Testis (tissue), 3 donors: ENCODE results near the gene HOXA13. TPM values are rescaled to one million over a fixed set of nuclear protein-coding genes. Genes with fewer than 3 reads are reported as not detected.

ENCODE experiments used
- DNase-seq: peaks from one replicate; pipeline ENCODE4 v3.0.0-alpha.2; 2019
- H3K27ac ChIP-seq, 2 donors: fragments of 200-600 bp; sonication (generic); one replicate each; pipeline ENCODE4 v1.5.1; 2019
- H3K27me3 ChIP-seq: fragments of 200-600 bp; sonication (generic); one replicate; pipeline ENCODE4 v1.5.1; 2019
- H3K36me3 ChIP-seq: fragments of 200-600 bp; sonication (generic); one replicate; pipeline ENCODE4 v1.5.1; 2017; ENCODE audit warnings: low read depth; ENCODE audit errors: missing control alignments
- H3K4me1 ChIP-seq: fragments of 200-600 bp; sonication (generic); one replicate; pipeline ENCODE4 v1.5.1; 2019
- H3K4me3 ChIP-seq, 2 donors: fragments of 200-600 bp; sonication (generic); one replicate each; pipeline ENCODE4 v1.5.1; 2017 to 2019
- H3K9me3 ChIP-seq: fragments of 200-600 bp; sonication (generic); one replicate; pipeline ENCODE4 v1.5.1; 2017
- POLR2A ChIP-seq: fragments of 450-650 bp; IDR thresholded peaks from one replicate; pipeline ENCODE4 v1.6.1; 2017; ENCODE audit warnings: antibody characterized with exemption, mild to moderate bottlenecking, moderate library complexity
- WGBS, 2 donors: methylation state at CpG; one replicate each; pipeline ENCODE4 v1.1.5; 2018; 5-methylcytosine and 5-hydroxymethylcytosine counted together
- intact Hi-C: fragments of 100-400 bp; cut with DNase I; formaldehyde crosslinking; loops from one replicate; pipeline ENCODE4 v1.15.1; 2023; ENCODE audit warnings: low total_unique reads
- polyA plus RNA-seq: library from polyadenylated mRNA; stranded (reverse); fragments of 350-450 nt; fragmentation: Illumina TruSeq; extraction: RNeasy Lipid Tissue Mini Kit (QIAGEN cat#74804); gene quantifications from one replicate; pipeline ENCODE4 v1.2.3, GENCODE V29; 2014; ENCODE audit warnings: low read depth, low replicate concordance; ENCODE audit not compliant: insufficient read depth
- total RNA-seq, 2 donors: library from RNA; depleted of rRNA; stranded (reverse); fragments of >200 nt; gene quantifications; one replicate each; pipeline ENCODE4 v1.2.3, GENCODE V29; 2016
- TF ChIP-seq, protein P1 (sequence below), 3 experiments: fragments of 450-650 bp in 2 of 3; fragments of 200-600 bp in 1 of 3; sonication (generic) in 1 of 3; IDR thresholded peaks; one replicate each; pipeline ENCODE4 v1.5.1; 2016 to 2019; ENCODE audit warnings: antibody characterized with exemption in 3 of 3, mild to moderate bottlenecking in 2 of 3, moderate library complexity in 1 of 3

HOXA13 gene
- total and polyA plus RNA-seq, 3 donors from 2014 or later, result 0.30 TPM; not detected in 2

DNA sequence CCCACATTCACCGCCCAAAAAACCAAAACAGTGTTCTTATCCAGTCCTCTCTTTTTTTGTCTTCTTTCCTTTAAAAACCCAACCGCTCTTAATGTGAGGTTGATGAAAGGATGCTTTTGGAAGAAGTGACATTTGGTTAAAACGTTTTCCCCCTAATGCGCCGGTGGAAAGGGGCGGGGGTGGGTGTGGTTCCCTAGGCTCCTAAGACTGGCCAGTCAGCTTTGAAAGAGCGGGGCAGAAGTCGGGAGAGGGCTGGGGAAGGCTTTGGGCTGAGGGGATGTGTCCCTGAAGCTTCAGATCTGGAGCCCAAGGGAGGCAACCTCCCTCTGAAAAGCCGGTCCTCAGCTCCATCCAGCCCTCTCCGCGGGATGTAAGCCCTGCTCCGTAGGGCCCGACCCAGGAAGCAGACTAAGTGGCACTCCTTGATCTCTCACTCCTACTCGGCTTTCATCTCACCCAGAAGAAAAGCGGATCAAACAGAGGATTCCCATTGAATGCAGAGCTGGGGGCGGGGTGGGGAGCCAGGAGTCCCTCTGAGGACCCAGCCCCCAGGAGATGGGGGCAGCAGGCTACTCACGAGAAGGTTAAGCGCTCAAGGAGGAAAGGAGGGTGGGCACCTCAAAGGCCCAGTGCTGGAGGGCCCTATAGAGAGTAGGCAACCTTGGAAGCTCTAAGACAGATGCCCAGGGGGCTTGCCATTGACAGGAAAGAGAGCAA, 40.3 kb upstream of the HOXA13 start:
- Histone ChIP-seq H3K27me3 (no peaks in the 10 kb centered on the region), H3K27ac (no peak overlapping the region), H3K9me3 (no peaks in the 10 kb centered on the region), H3K4me1 (peaks cover 20% of the 10 kb centered on the region), H3K4me3 (no peak overlapping the region), H3K36me3 (no peaks in the 10 kb centered on the region)
- intact Hi-C loops, result no loop called here
- DNase-seq, result no peak
- 11 to 15% methylated on average over 18 of the region's 18 CpGs for WGBS, 2 donors
- TF ChIP-seq POLR2A, result no peak
- TF ChIP-seq, protein P1, sequence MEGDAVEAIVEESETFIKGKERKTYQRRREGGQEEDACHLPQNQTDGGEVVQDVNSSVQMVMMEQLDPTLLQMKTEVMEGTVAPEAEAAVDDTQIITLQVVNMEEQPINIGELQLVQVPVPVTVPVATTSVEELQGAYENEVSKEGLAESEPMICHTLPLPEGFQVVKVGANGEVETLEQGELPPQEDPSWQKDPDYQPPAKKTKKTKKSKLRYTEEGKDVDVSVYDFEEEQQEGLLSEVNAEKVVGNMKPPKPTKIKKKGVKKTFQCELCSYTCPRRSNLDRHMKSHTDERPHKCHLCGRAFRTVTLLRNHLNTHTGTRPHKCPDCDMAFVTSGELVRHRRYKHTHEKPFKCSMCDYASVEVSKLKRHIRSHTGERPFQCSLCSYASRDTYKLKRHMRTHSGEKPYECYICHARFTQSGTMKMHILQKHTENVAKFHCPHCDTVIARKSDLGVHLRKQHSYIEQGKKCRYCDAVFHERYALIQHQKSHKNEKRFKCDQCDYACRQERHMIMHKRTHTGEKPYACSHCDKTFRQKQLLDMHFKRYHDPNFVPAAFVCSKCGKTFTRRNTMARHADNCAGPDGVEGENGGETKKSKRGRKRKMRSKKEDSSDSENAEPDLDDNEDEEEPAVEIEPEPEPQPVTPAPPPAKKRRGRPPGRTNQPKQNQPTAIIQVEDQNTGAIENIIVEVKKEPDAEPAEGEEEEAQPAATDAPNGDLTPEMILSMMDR (IDR thresholded peaks at IDR 0.05), result no peak

- no peaks in the 10 kb centered on the region for H3K36me3 ChIP-seq
- no peak overlapping the region for H3K27ac ChIP-seq
- intact Hi-C loops, result loop anchor here (10.0 kb wide), 1 partner anchor 335 kb away; no protein-coding TSS in a partner anchor
- no peaks in the 10 kb centered on the region for H3K9me3 ChIP-seq
- TF ChIP-seq, protein P1 (IDR thresholded peaks at IDR 0.05), result no peak
- peaks cover 15% of the 10 kb centered on the region for H3K4me1 ChIP-seq
- no peak overlapping the region for H3K4me3 ChIP-seq
- no peaks in the 10 kb centered on the region for H3K27me3 ChIP-seq
- WGBS, 2 donors, result 10 to 27% methylated on average over 22 to 47 of the region's 55 CpGs
- no peak for DNase-seq
Observed at GRCh38 chr7:27239387-27240014, 39.6 kb upstream of the HOXA13 start.

- DNase-seq, result no peak
- Histone ChIP-seq H3K36me3 (no peaks in the 10 kb centered on the region), H3K9me3 (no peaks in the 10 kb centered on the region), H3K27me3 (no peaks in the 10 kb centered on the region), H3K27ac (no peak overlapping the region), H3K4me1 (peaks cover 15% of the 10 kb centered on the region), H3K4me3 (no peak overlapping the region)
- 52 to 66% methylated on average over 13 to 15 of the region's 15 CpGs for WGBS, 2 donors
- intact Hi-C loops, result loop anchor here (10.0 kb wide), 1 partner anchor 336 kb away; no protein-coding TSS in a partner anchor
- no peak for TF ChIP-seq POLR2A
- TF ChIP-seq, protein P1 (IDR thresholded peaks at IDR 0.05), result no peak
Observed at GRCh38 chr7:27238979-27239386, 39.1 kb upstream of the HOXA13 start.

- no peak overlapping the region for H3K4me3 ChIP-seq
- no peaks in the 10 kb centered on the region for H3K9me3 ChIP-seq
- H3K27ac ChIP-seq, result no peak overlapping the region
- intact Hi-C loops, result loop anchor here (10.0 kb wide), 1 partner anchor 337 kb away; no protein-coding TSS in a partner anchor
- no peaks in the 10 kb centered on the region for H3K27me3 ChIP-seq
- 68 to 88% methylated on average over 1 of the region's 1 CpG for WGBS, 2 donors
- no peaks in the 10 kb centered on the region for H3K36me3 ChIP-seq
- DNase-seq, result no peak
- TF ChIP-seq POLR2A, result no peak
- peaks cover 9% of the 10 kb centered on the region for H3K4me1 ChIP-seq
Observed at GRCh38 chr7:27237735-27238334, 37.9 kb upstream of the HOXA13 start.
